Panc1 (cell line): Measurements from ENCODE around the gene MCM9.

ENCODE experiments used
- CTCF ChIP-seq: fragments of 450-650 bp; IDR thresholded peaks from 2 replicates; pipeline ENCODE4 v1.5.1; 2017; ENCODE audit warnings: mild to moderate bottlenecking
- POLR2AphosphoS5 ChIP-seq: IDR thresholded peaks from 2 replicates; pipeline ENCODE4 v1.6.1; 2012; ENCODE audit warnings: mild to moderate bottlenecking, low read depth, low read length, moderate library complexity
- REST ChIP-seq, 2 experiments: IDR thresholded peaks; 2 replicates each; pipeline ENCODE4 v1.6.1; 2011 to 2012; ENCODE audit warnings: low read depth in 2 of 2, control low read depth in 1 of 2, low read length in 1 of 2, mild to moderate bottlenecking in 1 of 2, moderate library complexity in 1 of 2; ENCODE audit not compliant: insufficient read depth in 1 of 2

- no peak for TF ChIP-seq CTCF
- no peak for TF ChIP-seq POLR2AphosphoS5
- TF ChIP-seq REST (IDR thresholded peaks at IDR 0.05; ENCODE audit: insufficient read depth in 1 of 2, low read depth in 2 of 2, low read length in 1 of 2) = no peak
These were observed 29.1 kb downstream of the MCM9 start for GRCh38 chr6:118905851-118906250.
